Activated CD4-positive, alpha-beta T cell treated with anti-CD3 and anti-CD28 coated beads for 1 hour (primary cell): ENCODE measurements around the gene CCL18.
"Not testable (repeated sequence)": the region's sequence is repeated elsewhere in the genome, so short reads cannot be mapped to it uniquely, and the experiment has no call there.

Experiments used
- DNase-seq: peaks from one replicate; pipeline ENCODE4 v3.0.0-alpha.2; 2020

The CCL18 gene

DNA sequence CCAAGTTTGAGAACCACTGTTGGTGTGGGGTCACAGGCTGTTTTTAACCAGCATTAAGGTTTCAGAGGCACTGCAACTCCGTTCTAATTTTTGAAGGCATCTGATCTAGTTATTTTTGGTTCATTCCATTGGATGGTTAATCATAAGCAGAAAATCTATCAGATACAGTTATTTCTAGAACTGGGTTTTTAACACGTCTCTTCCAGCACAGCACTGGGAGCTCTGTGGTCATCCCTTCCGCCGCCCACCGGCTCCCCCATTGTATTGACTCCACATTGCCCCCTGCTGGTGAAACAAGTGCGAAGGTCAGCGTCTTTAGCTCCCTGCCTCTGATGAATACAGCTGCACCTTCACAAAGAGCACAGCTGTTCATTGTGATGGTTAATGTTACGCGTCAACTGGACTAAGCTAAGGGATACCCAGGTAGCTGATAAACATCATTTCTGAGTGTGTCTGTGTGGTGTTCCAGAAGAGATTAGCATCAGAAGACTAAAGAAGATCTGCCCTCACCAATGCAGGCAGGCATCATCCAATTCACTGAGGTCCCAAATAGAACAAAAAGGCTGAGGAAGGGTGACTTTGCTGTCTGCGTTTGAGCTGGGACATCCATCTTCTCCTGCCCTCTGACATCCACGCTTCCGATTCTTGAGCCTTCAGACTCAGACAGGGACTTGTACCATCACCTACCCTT, 8.5 kb downstream of the CCL18 start:
- no peak for DNase-seq

GRCh38 chr17:36074365-36074764, 10.3 kb downstream of the CCL18 start:
- DNase-seq = no peak

- not testable (repeated sequence) for DNase-seq
Measured at GRCh38 chr17:36081681-36082471, 17.8 kb downstream of the CCL18 start.

DNA sequence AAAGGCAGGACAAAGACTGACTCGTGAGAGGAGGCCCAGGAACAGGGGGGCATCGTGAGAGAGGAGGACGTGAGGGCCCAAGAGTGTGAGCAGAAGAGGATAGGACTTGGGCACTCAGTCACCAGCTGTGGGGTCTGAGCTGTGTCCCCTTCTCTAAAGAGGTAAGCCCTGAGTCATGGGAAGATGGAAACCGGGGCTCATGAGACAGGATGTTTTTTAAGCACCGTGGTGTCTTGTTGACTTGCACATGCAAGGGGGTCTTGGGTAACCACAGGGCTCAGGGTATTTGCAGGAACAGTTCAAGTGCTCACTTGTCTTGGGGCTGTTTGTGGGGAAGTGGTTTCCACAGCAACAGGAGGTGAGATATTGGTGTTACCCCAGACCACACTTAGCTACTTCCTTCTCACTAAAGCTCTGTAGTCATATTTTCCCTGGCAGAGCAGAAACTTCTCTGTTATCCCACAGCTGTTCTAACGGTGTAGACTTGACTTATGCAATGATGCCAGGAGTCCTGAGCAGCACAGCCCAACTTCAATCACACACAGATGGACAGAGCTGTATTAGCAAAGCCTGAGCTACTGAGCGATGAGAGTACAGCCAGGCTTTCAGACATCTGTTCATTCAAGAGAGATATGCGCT, 18.5 kb downstream of the CCL18 start:
- DNase-seq = not testable (repeated sequence)

DNA sequence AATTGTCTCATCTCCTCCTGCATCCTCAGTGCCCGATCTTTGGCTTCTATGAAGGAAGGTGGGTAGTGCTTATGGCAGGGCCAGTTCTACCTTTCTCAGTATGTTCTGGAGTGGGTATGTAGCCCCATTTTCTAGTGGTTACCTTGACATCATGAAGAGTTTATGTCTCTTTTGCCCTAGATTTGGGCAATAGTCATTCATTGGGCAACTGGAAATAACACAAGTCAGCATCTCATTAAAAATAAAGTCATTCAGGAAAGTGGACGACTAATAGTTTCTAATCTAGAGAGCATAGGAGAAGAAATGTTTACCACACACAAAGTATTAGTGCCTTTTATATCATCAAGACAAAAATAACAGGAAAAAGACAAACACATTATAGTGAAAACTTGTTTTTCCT, 19.6 kb downstream of the CCL18 start:
- DNase-seq = not testable (repeated sequence)

DNA sequence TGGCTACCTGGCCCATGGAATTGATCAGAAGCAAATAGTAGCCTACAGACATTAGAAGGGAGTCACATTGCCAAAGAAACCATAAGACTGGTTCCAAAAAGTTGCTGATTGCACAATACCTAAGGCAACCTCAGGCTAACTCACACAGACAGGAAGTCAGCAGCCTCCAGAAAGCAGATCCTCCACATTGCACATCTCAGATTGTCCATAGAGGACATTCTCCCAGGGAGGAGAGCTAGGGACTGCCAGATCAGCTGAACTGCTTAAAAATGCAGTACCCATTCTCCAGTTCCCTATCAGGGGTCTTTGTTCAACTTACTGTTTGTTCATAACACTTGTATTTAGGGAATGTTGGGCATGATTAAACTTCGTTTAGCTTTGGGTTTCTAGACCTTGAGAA, 21.7 kb downstream of the CCL18 start:
- no peak for DNase-seq

- DNase-seq = no peak
Measured at GRCh38 chr17:36086791-36087190, 22.7 kb downstream of the CCL18 start.

DNA sequence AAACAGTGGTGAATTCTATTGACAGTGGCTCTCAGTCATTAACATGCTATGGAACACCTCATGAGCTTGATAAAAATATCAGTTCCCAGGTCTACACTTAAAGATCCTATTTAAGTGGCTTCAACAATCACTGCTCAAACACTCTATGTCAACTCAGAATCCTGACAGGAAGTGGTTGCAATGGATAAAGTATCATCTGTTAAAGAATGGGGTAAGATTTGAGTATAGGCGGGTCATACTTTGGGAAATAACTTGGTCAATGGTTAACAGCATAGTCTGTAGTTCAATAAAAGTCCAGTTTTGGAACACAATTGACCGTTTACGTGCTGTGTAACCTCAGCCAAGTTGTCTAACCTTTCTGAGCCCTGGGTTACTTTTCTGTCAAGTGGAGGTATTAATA, 23.4 kb downstream of the CCL18 start:
- DNase-seq = not testable (repeated sequence)

- not testable (repeated sequence) for DNase-seq
Measured at GRCh38 chr17:36087897-36088572, 24.0 kb downstream of the CCL18 start.

DNA sequence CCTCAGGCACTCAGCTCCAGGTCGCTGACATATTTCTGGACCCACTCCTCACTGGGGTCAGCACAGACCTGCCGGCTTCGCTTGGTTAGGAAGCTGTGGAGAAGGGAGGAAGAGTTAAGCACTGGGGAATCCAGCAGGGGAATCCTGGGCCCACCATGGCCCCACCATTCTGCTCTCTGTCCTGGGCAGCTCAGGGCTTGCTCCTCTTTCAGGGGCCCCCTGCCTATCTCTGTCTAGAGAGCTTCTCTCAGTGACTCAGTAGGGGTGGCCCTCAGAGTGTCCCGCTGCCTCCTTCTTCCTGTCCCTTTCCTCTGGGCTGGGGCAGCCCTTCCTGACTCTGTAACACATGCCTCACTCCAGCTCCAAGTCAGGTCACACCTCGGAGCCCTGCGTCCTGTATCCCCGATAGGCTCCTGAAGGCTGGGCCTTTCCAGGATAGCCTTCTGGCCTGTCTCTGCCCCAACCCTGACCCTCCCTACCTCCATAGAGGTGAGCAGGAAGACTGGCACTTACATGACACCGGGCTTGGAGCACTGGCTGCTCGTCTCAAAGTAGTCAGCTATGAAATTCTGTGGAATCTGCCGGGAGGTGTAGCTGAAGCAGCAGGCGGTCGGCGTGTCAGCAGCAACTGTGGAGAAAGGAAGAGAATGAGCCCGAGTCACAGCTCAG, 24.7 kb downstream of the CCL18 start:
- DNase-seq = no peak

DNA sequence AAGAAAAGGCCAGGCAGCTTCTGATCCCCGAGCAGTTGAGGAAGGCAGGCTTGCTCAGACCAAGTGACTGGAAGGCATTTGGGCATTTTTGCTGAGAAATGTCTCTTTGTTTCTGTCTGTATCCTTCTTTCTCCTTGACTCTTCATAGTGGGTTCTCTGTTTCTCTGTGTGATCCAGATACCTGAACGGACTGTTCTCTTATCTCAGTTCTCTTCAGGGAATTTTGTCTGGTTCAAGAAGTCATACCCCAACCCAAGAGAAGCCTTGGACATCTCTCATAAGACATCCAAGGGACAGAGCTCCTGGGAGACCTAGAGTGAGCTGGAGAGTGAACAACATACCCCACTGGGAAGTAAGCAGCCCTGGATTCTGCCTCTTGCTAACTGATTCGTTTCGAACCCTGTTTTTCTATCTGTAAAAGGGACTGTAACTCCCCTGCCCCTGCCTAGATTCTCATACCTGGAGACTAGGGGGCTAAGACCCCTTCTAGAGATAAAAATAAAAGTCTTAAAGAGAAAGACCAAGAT, 25.3 kb downstream of the CCL18 start:
- no peak for DNase-seq

- DNase-seq = no peak
Measured at GRCh38 chr17:36089888-36090836, 26.1 kb downstream of the CCL18 start, which contains the start of gene CCL3. CCL3 (minus strand) TSS chr17:36090143; CDS start chr17:36090058, 85 bp downstream.

DNA sequence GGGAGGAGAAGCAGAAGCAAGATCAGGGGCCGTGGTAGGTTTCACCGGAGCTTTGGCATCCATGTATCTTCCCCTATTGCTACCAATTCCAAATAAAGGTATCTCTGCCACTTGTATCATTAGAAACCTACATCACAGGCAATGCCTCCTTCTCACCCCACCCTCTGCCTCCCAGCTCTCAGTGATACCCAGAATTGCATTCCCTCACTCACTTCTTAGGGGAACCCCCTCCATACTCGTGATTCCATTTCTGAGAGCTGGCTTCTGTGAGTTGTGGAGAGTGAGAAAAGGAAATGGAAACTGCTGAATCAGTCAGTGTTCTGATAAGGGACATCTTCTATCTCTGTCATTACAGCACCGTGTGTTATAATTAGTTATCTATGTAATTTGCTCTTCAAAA, 28.2 kb downstream of the CCL18 start:
- DNase-seq = no peak

- DNase-seq = not testable (repeated sequence)
Measured at GRCh38 chr17:36092715-36093114, 28.6 kb downstream of the CCL18 start.

DNA sequence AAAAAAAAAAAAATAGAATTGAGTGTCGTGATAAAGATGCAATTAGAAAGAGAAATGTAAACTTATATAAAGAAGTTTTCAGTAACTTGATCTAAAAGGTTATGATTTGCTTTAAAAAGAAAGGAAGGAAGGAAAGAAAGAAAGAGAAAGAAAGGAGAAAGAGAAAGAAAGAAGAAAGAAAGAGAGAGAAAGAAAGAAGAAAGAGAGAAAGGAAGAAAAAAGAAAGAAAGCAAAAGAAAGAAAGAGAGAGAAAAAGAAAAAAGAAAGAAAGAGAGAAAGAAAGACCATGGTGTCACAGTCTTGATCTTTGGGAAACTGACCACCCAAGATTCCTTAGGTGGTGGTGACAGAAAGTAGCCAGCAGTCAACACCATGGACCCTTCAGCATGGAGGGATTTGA, 30.2 kb downstream of the CCL18 start:
- no peak for DNase-seq

DNA sequence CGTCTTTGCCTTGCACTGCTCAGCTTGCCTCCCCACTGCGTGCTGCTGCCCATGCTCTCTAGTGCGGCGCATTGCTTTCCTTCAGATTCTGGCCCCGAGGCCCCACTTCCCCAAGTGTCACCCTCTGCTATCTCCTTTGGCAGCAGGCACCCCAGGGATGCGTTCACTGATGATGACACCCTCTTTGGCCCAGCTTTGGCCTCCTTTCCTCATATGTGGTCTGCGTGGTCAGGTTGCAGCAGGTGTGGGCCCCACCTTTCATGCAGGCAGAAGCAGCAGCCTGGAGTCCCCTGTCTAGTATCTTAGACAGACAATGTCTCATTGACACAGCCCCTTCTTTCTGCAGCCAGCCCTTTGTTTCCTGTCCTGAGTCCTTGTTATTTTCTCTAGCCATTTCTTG, 30.7 kb downstream of the CCL18 start:
- DNase-seq = no peak

- DNase-seq = no peak
Measured at GRCh38 chr17:36095992-36096391, 31.9 kb downstream of the CCL18 start.

- DNase-seq = not testable (repeated sequence)
Measured at GRCh38 chr17:36099004-36099403, 34.9 kb downstream of the CCL18 start.

DNA sequence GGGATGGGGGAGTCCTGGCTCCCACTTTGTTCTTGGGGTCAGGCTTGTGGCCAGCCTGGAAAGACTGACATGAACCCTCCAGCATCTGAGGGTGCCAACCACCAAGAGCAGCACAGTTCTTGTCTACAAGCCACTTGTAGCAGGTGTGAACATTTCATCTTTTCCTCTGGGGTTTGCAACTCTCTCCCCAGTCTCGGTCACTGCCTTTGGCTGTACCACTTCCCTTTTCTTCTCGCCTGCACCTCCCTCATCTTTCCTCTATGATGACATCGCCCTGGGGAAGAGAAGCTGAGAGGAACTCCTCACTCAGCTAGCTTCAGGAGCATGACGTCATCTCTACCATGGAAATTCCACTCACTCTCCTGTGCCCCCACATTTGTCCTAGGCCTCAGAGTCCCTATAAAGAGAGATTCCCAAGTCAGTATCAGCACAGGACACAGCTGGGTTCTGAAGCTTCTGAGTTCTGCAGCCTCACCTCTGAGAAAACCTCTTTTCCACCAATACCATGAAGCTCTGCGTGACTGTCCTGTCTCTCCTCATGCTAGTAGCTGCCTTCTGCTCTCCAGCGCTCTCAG, 39.4 kb downstream of the CCL18 start, which contains the start of gene CCL4:
Gene CCL4 (plus strand): TSS at position 427 of the 575 bp plus-strand sequence. CDS start 79 bp downstream, at position 506.
- not testable (repeated sequence) for DNase-seq

DNA sequence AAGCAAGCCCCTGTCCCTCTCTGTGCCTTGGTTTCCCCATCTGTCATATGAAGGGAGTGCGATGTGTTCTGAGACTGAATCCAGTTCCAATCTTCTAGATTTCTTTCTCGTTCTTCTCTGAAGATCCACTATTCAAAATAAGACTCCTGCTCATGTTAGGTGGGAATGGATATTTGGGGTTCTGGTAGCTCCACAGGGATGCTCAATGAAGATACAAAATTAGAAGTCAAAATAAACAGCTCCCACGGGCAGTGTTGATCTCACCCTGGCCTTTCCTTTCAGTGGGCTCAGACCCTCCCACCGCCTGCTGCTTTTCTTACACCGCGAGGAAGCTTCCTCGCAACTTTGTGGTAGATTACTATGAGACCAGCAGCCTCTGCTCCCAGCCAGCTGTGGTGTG, 40.2 kb downstream of the CCL18 start:
- DNase-seq = not testable (repeated sequence)
